MCF 10A (cell line): Measurements from ENCODE around the gene ATP7B. TPM values are rescaled to one million over a fixed set of nuclear protein-coding genes. Genes with fewer than 3 reads are reported as not detected.

Source experiments
- BruUV-seq: library from RNA; stranded (reverse); fragments of 400-500 nt; replicated peaks from 2 replicates; lab custom pipeline; 2021; lab: Mats Ljungman, UMichigan
- CTCF ChIA-PET: fragments of 300-600 bp; sonication (Branson Sonifier 250); formaldehyde crosslinking; extraction: SDS; loops from one replicate; lab custom pipeline; 2021; ENCODE audit warnings: antibody characterized with exemption, inconsistent platforms; lab: Yijun Ruan, JAX
- POLR2A ChIA-PET: fragments of 300-600, 350-650 bp; sonication (Branson Sonifier 250); formaldehyde crosslinking; extraction: SDS; loops from one replicate; lab custom pipeline; 2020; ENCODE audit warnings: antibody characterized with exemption, inconsistent platforms; lab: Yijun Ruan, JAX
- DNase-seq: peaks from one replicate; pipeline ENCODE4 v3.0.0-alpha.2; 2018; ENCODE audit not compliant: unreplicated experiment
- H3K27ac Mint-ChIP-seq: one replicate; pipeline ENCODE4 v1.8.0; 2022; ENCODE audit warnings: mild to moderate bottlenecking, low read depth, mixed read lengths; ENCODE audit not compliant: unreplicated experiment
- H3K27me3 Mint-ChIP-seq: one replicate; pipeline ENCODE4 v1.8.0; 2022; ENCODE audit warnings: mixed read lengths; ENCODE audit not compliant: insufficient read depth, unreplicated experiment
- H3K36me3 Mint-ChIP-seq: one replicate; pipeline ENCODE4 v1.8.0; 2022; ENCODE audit warnings: mild to moderate bottlenecking, moderate library complexity, mixed read lengths; ENCODE audit not compliant: insufficient read depth, unreplicated experiment
- H3K4me1 Mint-ChIP-seq: one replicate; pipeline ENCODE4 v1.8.0; 2022; ENCODE audit warnings: mixed read lengths; ENCODE audit not compliant: insufficient read depth, unreplicated experiment
- H3K4me3 Mint-ChIP-seq: one replicate; pipeline ENCODE4 v1.8.0; 2022; ENCODE audit warnings: mild to moderate bottlenecking, moderate library complexity, mixed read lengths; ENCODE audit not compliant: unreplicated experiment
- H3K9me3 Mint-ChIP-seq: one replicate; pipeline ENCODE4 v1.8.0; 2022; ENCODE audit warnings: mixed read lengths; ENCODE audit not compliant: unreplicated experiment
- CTCF ChIP-seq: fragments of 200-600 bp; IDR thresholded peaks from one replicate; pipeline ENCODE4 v1.8.0; 2022; ENCODE audit warnings: antibody characterized with exemption, mild to moderate bottlenecking; ENCODE audit not compliant: unreplicated experiment
- intact Hi-C: fragments of 100-400 bp; cut with micrococcal nuclease; formaldehyde crosslinking; loops from 2 replicates; pipeline ENCODE4 v1.14.1; 2022
- total RNA-seq: library from RNA; stranded (reverse); gene quantifications from 2 replicates; pipeline ENCODE4 v1.2.3, GENCODE V29; 2022

Gene ATP7B
- total RNA-seq, 1 experiment from 2014 or later = 3.2 TPM

GRCh38 chr13:52047463-52047862 is 36.2 kb upstream of the ATP7B start:
- no peaks in the 10 kb centered on the region for H3K27me3 Mint-ChIP-seq
- POLR2A ChIA-PET = no interaction called here
- CTCF ChIA-PET = no interaction called here
- no TSS peak for BruUV-seq
- intact Hi-C loops = no loop called here
- TF ChIP-seq CTCF = no peak
- no peaks in the 10 kb centered on the region for H3K36me3 Mint-ChIP-seq
- no peak for DNase-seq
- no peak overlapping the region for H3K27ac Mint-ChIP-seq
- H3K9me3 Mint-ChIP-seq = no peaks in the 10 kb centered on the region
- H3K4me3 Mint-ChIP-seq = no peak overlapping the region
- no peaks in the 10 kb centered on the region for H3K4me1 Mint-ChIP-seq

- no TSS peak for BruUV-seq
- no peak overlapping the region for H3K27ac Mint-ChIP-seq
These were observed 32.4 kb upstream of the ATP7B start for GRCh38 chr13:52043675-52044074.

GRCh38 chr13:52036037-52036436 is 24.8 kb upstream of the ATP7B start:
- intact Hi-C loops = no loop called here
- CTCF ChIA-PET = no interaction called here

More at GRCh38 chr13:52043675-52044074, 32.4 kb upstream of the ATP7B start:
- TF ChIP-seq CTCF = no peak
- intact Hi-C loops = no loop called here
- CTCF ChIA-PET = no interaction called here
- no peaks in the 10 kb centered on the region for H3K36me3 Mint-ChIP-seq
- H3K27me3 Mint-ChIP-seq = no peaks in the 10 kb centered on the region
- H3K9me3 Mint-ChIP-seq = no peaks in the 10 kb centered on the region
- POLR2A ChIA-PET = no interaction called here
- no peak overlapping the region for H3K4me3 Mint-ChIP-seq
- no peak for DNase-seq
- no peaks in the 10 kb centered on the region for H3K4me1 Mint-ChIP-seq

GRCh38 chr13:52034616-52035226 is 23.5 kb upstream of the ATP7B start:
- no peak for TF ChIP-seq CTCF
- peaks cover 11% of the 10 kb centered on the region for H3K36me3 Mint-ChIP-seq
- BruUV-seq = no TSS peak
- H3K27me3 Mint-ChIP-seq = no peaks in the 10 kb centered on the region
- no peak for DNase-seq
- ChIA-PET POLR2A (no interaction called here), CTCF (interaction anchor here (0.6 to 0.7 kb wide), 4 partner anchors 13 to 1155 kb away, joined by 3 to 6 read pairs (median 3); no protein-coding TSS in a partner anchor)
- H3K4me3 Mint-ChIP-seq = no peak overlapping the region
- peaks cover 2% of the 10 kb centered on the region for H3K4me1 Mint-ChIP-seq
- intact Hi-C loops = no loop called here
- H3K9me3 Mint-ChIP-seq = no peaks in the 10 kb centered on the region
- H3K27ac Mint-ChIP-seq = no peak overlapping the region

More at GRCh38 chr13:52036037-52036436, 24.8 kb upstream of the ATP7B start:
- no peak overlapping the region for H3K27ac Mint-ChIP-seq
- H3K4me3 Mint-ChIP-seq = no peak overlapping the region
- POLR2A ChIA-PET = interaction anchor here (0.6 kb wide), 1 partner anchor 159 kb away, joined by 3 read pairs; no protein-coding TSS in a partner anchor
- no peaks in the 10 kb centered on the region for H3K27me3 Mint-ChIP-seq
- DNase-seq = no peak
- BruUV-seq = no TSS peak
- H3K4me1 Mint-ChIP-seq = no peaks in the 10 kb centered on the region
- H3K9me3 Mint-ChIP-seq = no peaks in the 10 kb centered on the region
- no peak for TF ChIP-seq CTCF
- H3K36me3 Mint-ChIP-seq = no peaks in the 10 kb centered on the region
